Fibroblast of lung (primary cell): ENCODE measurements around the gene MOCOS. TPM values are rescaled to one million over a fixed set of nuclear protein-coding genes. Genes with fewer than 3 reads are reported as not detected.

Experiments used
- DNase-seq, 2 donors: peaks; one replicate each; pipeline versions ENCODE4 v3.0.0 to v3.0.0-alpha.2; 2010; ENCODE audit warnings: low read depth in 2 of 2
- H2AFZ ChIP-seq: 2 replicates; pipeline ENCODE4 v1.5.1; 2012; ENCODE audit warnings: low read length, control low read depth, inconsistent platforms
- H3K27ac ChIP-seq: 2 replicates; pipeline ENCODE4 v1.5.1; 2011; ENCODE audit warnings: low read length, control low read depth; ENCODE audit not compliant: insufficient read depth
- H3K27me3 ChIP-seq: 2 replicates; pipeline ENCODE4 v1.5.1; 2011; ENCODE audit warnings: mild to moderate bottlenecking, low read length; ENCODE audit not compliant: control insufficient read depth, insufficient read depth
- H3K36me3 ChIP-seq: 2 replicates; pipeline ENCODE4 v1.5.1; 2011; ENCODE audit warnings: low read length; ENCODE audit not compliant: control insufficient read depth, insufficient read depth
- H3K4me1 ChIP-seq: 2 replicates; pipeline ENCODE4 v1.5.1; 2011; ENCODE audit warnings: low read length; ENCODE audit not compliant: control insufficient read depth, insufficient read depth; ENCODE audit errors: extremely low read depth
- H3K4me2 ChIP-seq: 2 replicates; pipeline ENCODE4 v1.5.1; 2011; ENCODE audit warnings: low read length, control low read depth; ENCODE audit not compliant: insufficient read depth; ENCODE audit errors: extremely low read depth
- H3K4me3 ChIP-seq, 4 experiments: fragments of 200-600 bp in 1 of 4; sonication (generic) in 1 of 4; replicated peaks in 1 of 4; 2 replicates each; pipeline ENCODE4 v1.5.1; 2011 to 2016; ENCODE audit warnings: low read length in 4 of 4, low read depth in 3 of 4, mild to moderate bottlenecking in 3 of 4, control low read depth in 2 of 4, inconsistent platforms in 1 of 4, mixed read lengths in 1 of 4; ENCODE audit not compliant: insufficient read depth in 1 of 4; ENCODE audit errors: control extremely low read depth in 1 of 4
- H3K79me2 ChIP-seq: 2 replicates; pipeline ENCODE4 v1.5.1; 2012; ENCODE audit warnings: mild to moderate bottlenecking, low read length, inconsistent platforms; ENCODE audit not compliant: control insufficient read depth, insufficient read depth
- H3K9ac ChIP-seq: 2 replicates; pipeline ENCODE4 v1.5.1; 2011; ENCODE audit warnings: mild to moderate bottlenecking, low read length, control low read depth; ENCODE audit not compliant: insufficient read depth
- H3K9me3 ChIP-seq: 2 replicates; pipeline ENCODE4 v1.5.1; 2012; ENCODE audit warnings: low read depth, low read length; ENCODE audit not compliant: control insufficient read depth, insufficient read depth
- H4K20me1 ChIP-seq: 2 replicates; pipeline ENCODE4 v1.5.1; 2011; ENCODE audit warnings: low read length; ENCODE audit not compliant: control insufficient read depth, insufficient read depth; ENCODE audit errors: extremely low read depth
- EZH2 ChIP-seq: IDR thresholded peaks from 2 replicates; pipeline ENCODE4 v1.5.1; 2012; ENCODE audit warnings: low read length, control low read depth, mild to moderate bottlenecking; ENCODE audit errors: missing control alignments
- polyA plus RNA-seq, 2 donors: library from polyadenylated mRNA; depleted of rRNA in 1 of 2; stranded (reverse) in 1 of 2; unstranded in 1 of 2; fragments of >200 nt; gene quantifications; 2 replicates each; pipeline ENCODE4 v1.2.1, GENCODE V29; 2011 to 2012; ENCODE audit warnings: missing spikeins in 1 of 2
- total RNA-seq: library from RNA; depleted of rRNA; stranded (reverse); fragments of >200 nt; gene quantifications from 2 replicates; pipeline ENCODE4 v1.2.1, GENCODE V29; 2014
- TF ChIP-seq, protein P1 (sequence below), 2 donors: IDR thresholded peaks in 1 of 2; conservative IDR thresholded peaks in 1 of 2; 1 replicate in 1 of 2; 2 replicates in 1 of 2; pipeline ENCODE4 v1.5.1; 2011 to 2012; ENCODE audit warnings: low read length in 2 of 2, control low read depth in 1 of 2, inconsistent platforms in 1 of 2, low read depth in 1 of 2, mild to moderate bottlenecking in 1 of 2

The MOCOS gene
- total and polyA plus RNA-seq, 2 donors (not counting 1 experiment from before 2014, with no cell fraction given), result 2.0 to 13.9 TPM

DNA sequence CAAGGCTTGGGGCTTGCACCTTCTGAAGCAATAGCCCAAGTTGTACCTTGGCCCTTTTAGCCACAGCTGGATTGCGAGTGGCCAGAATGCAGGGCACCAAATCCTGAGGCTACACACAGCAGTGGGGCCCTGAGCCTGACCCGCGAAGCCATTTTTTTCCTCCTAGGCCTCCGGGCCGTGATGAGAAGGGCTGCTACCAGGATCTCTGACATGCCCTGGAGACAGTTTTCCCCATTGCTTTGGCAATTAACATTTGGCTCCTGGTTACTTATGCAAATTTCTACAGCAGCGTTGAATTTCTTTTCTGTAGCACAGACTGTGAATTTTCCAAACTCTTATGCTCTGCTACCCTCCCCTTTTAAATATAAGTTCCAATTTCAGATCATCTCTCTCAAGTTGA lies 54.5 kb downstream of the MOCOS start:
- Histone ChIP-seq H3K27ac (no peak overlapping the region), H3K27me3 (no peaks in the 10 kb centered on the region), H3K36me3 (no peaks in the 10 kb centered on the region), H3K9ac (no peak overlapping the region), H2AFZ (no peak overlapping the region), H3K9me3 (no peaks in the 10 kb centered on the region), H3K4me2 (no peak overlapping the region), H4K20me1 (no peaks in the 10 kb centered on the region), H3K79me2 (no peaks in the 10 kb centered on the region), H3K4me3 (no peak overlapping the region), H3K4me1 (no peaks in the 10 kb centered on the region)
- DNase-seq, result no peak
- no peak for TF ChIP-seq EZH2
- TF ChIP-seq, protein P1, sequence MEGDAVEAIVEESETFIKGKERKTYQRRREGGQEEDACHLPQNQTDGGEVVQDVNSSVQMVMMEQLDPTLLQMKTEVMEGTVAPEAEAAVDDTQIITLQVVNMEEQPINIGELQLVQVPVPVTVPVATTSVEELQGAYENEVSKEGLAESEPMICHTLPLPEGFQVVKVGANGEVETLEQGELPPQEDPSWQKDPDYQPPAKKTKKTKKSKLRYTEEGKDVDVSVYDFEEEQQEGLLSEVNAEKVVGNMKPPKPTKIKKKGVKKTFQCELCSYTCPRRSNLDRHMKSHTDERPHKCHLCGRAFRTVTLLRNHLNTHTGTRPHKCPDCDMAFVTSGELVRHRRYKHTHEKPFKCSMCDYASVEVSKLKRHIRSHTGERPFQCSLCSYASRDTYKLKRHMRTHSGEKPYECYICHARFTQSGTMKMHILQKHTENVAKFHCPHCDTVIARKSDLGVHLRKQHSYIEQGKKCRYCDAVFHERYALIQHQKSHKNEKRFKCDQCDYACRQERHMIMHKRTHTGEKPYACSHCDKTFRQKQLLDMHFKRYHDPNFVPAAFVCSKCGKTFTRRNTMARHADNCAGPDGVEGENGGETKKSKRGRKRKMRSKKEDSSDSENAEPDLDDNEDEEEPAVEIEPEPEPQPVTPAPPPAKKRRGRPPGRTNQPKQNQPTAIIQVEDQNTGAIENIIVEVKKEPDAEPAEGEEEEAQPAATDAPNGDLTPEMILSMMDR (conservative IDR thresholded peaks at IDR 0.05 in 1 of 2, IDR thresholded peaks at IDR 0.05 in 1 of 2; ENCODE audit: low read depth in 1 of 2, low read length in 2 of 2), result no peak

GRCh38 chr18:36247036-36247435 lies 59.7 kb downstream of the MOCOS start:
- H3K79me2 ChIP-seq, result no peaks in the 10 kb centered on the region
- H4K20me1 ChIP-seq, result no peaks in the 10 kb centered on the region
- H3K4me3 ChIP-seq, result no peak overlapping the region
- H3K36me3 ChIP-seq, result no peaks in the 10 kb centered on the region
- H3K27me3 ChIP-seq, result no peaks in the 10 kb centered on the region
- no peak overlapping the region for H3K4me2 ChIP-seq
- no peak overlapping the region for H3K27ac ChIP-seq
- H3K9ac ChIP-seq, result no peak overlapping the region
- TF ChIP-seq, protein P1 (conservative IDR thresholded peaks at IDR 0.05 in 1 of 2, IDR thresholded peaks at IDR 0.05 in 1 of 2; ENCODE audit: low read depth in 1 of 2, low read length in 2 of 2), result no peak
- TF ChIP-seq EZH2, result no peak
- no peaks in the 10 kb centered on the region for H3K9me3 ChIP-seq
- no peaks in the 10 kb centered on the region for H3K4me1 ChIP-seq
- H2AFZ ChIP-seq, result no peak overlapping the region
- DNase-seq, result no peak

DNA sequence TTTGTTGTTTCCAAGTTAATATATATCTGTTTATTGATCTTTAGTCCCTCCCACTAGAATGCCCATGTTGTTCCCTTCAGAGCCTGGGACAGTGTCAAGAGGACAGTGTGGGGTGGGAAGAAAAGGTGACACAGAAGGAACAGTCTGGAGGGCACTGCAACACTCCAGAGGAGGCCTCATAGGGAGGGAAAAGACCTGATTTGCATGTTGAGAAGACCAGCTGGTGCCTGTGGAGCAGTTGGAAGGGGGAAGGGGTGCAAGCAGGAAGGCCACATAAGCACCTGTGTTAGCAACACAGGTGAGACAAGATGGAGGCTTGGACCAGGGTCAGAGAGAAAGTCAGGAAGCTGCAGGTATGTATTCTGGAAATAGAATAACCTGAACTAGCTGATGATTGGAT lies 62.1 kb downstream of the MOCOS start:
- DNase-seq, result no peak
- TF ChIP-seq EZH2, result no peak
- TF ChIP-seq, protein P1 (conservative IDR thresholded peaks at IDR 0.05 in 1 of 2, IDR thresholded peaks at IDR 0.05 in 1 of 2; ENCODE audit: low read depth in 1 of 2, low read length in 2 of 2), result no peak
- Histone ChIP-seq H3K9me3 (no peaks in the 10 kb centered on the region), H3K27ac (no peak overlapping the region), H4K20me1 (no peaks in the 10 kb centered on the region), H3K9ac (no peak overlapping the region), H3K4me3 (no peak overlapping the region), H3K4me1 (no peaks in the 10 kb centered on the region), H3K27me3 (no peaks in the 10 kb centered on the region), H3K36me3 (no peaks in the 10 kb centered on the region), H2AFZ (no peak overlapping the region), H3K79me2 (no peaks in the 10 kb centered on the region), H3K4me2 (no peak overlapping the region)
